WTC11 (cell line): ENCODE measurements around the gene MPP2. TPM values are rescaled to one million over a fixed set of nuclear protein-coding genes. Genes with fewer than 3 reads are reported as not detected.

Experiments used
- ATAC-seq: fragments of 200-7000 bp; cut with Tn5 transposase; 2 replicates; pipeline ENCODE4 v1.10.0; 2021; ENCODE audit warnings: mild to moderate bottlenecking, moderate library complexity
- CTCF ChIA-PET: fragments of 300-600 bp; sonication (Branson Sonifier 250); formaldehyde crosslinking; loops from one replicate; lab custom pipeline; 2021; ENCODE audit warnings: antibody characterized with exemption; lab: Charles Lee
- POLR2A ChIA-PET: fragments of 350-600 bp; sonication (Branson Sonifier 250); formaldehyde crosslinking; loops from one replicate; lab custom pipeline; 2021; ENCODE audit warnings: antibody characterized with exemption; lab: Charles Lee
- DNase-seq: peaks from one replicate; pipeline ENCODE4 v3.0.0; 2021; ENCODE audit warnings: low spot score
- H3K27ac Mint-ChIP-seq: 2 replicates; pipeline ENCODE4 v1.8.0; 2021; ENCODE audit warnings: mixed read lengths
- H3K27me3 Mint-ChIP-seq: 2 replicates; pipeline ENCODE4 v1.8.0; 2021; ENCODE audit warnings: low read depth, mild to moderate bottlenecking, moderate library complexity, mixed read lengths
- H3K36me3 Mint-ChIP-seq: 2 replicates; pipeline ENCODE4 v1.8.0; 2021; ENCODE audit warnings: mixed read lengths
- H3K4me1 Mint-ChIP-seq: 2 replicates; pipeline ENCODE4 v1.8.0; 2022; ENCODE audit warnings: mixed read lengths
- H3K4me3 Mint-ChIP-seq: 2 replicates; pipeline ENCODE4 v1.8.0; 2021; ENCODE audit warnings: mild to moderate bottlenecking, moderate library complexity, mixed read lengths
- H3K9me3 Mint-ChIP-seq: 2 replicates; pipeline ENCODE4 v1.8.0; 2021; ENCODE audit warnings: mixed read lengths
- AFF4 ChIP-seq: sonication (generic); formaldehyde crosslinking; IDR thresholded peaks from 2 replicates; pipeline ENCODE4 v1.8.1; 2023; ENCODE audit warnings: mild to moderate bottlenecking, missing genetic modification reagents, borderline replicate concordance
- ATF2 ChIP-seq: sonication (generic); formaldehyde crosslinking; IDR thresholded peaks from 2 replicates; pipeline ENCODE4 v1.8.1; 2022; ENCODE audit warnings: low read depth, missing genetic modification reagents, borderline replicate concordance
- ETV6 ChIP-seq: sonication (generic); formaldehyde crosslinking; IDR thresholded peaks from 2 replicates; pipeline ENCODE4 v1.8.1; 2022; ENCODE audit warnings: mild to moderate bottlenecking, missing genetic modification reagents
- FOXP4 ChIP-seq: sonication (generic); formaldehyde crosslinking; IDR thresholded peaks from 2 replicates; pipeline ENCODE4 v1.8.0; 2022; ENCODE audit warnings: mild to moderate bottlenecking, missing genetic modification reagents
- GTF2I ChIP-seq: fragments of 250-450 bp; sonication (Bioruptor Pico); conservative IDR thresholded peaks from 2 replicates; pipeline ENCODE4 v1.4.0; 2021; ENCODE audit warnings: mild to moderate bottlenecking
- IRF2 ChIP-seq: sonication (generic); formaldehyde crosslinking; IDR thresholded peaks from 2 replicates; pipeline ENCODE4 v1.8.0; 2022; ENCODE audit warnings: low read depth, missing genetic modification reagents, borderline replicate concordance
- MYBL2 ChIP-seq: sonication (generic); formaldehyde crosslinking; IDR thresholded peaks from 2 replicates; pipeline ENCODE4 v1.8.1; 2023; ENCODE audit warnings: mild to moderate bottlenecking, moderate library complexity, missing genetic modification reagents
- NFATC4 ChIP-seq: fragments of 250-450 bp; sonication (Bioruptor Pico); IDR thresholded peaks from 2 replicates; pipeline ENCODE4 v1.9.0; 2021; ENCODE audit warnings: mild to moderate bottlenecking
- NFYB ChIP-seq: sonication (generic); formaldehyde crosslinking; conservative IDR thresholded peaks from 2 replicates; pipeline ENCODE4 v1.8.0; 2022; ENCODE audit warnings: low read depth, missing genetic modification reagents
- SP1 ChIP-seq: sonication (generic); formaldehyde crosslinking; conservative IDR thresholded peaks from 2 replicates; pipeline ENCODE4 v1.8.1; 2022; ENCODE audit warnings: missing genetic modification reagents
- STAT6 ChIP-seq: sonication (generic); formaldehyde crosslinking; conservative IDR thresholded peaks from 2 replicates; pipeline ENCODE4 v1.8.1; 2023; ENCODE audit warnings: mild to moderate bottlenecking, low read depth, missing genetic modification reagents, moderate library complexity
- TEAD1 ChIP-seq: sonication (generic); formaldehyde crosslinking; IDR thresholded peaks from 2 replicates; pipeline ENCODE4 v1.8.0; 2022; ENCODE audit warnings: mild to moderate bottlenecking, missing genetic modification reagents
- ZBTB21 ChIP-seq: sonication (generic); formaldehyde crosslinking; IDR thresholded peaks from 2 replicates; pipeline ENCODE4 v1.8.1; 2023; ENCODE audit warnings: mild to moderate bottlenecking, missing genetic modification reagents, borderline replicate concordance
- ZNF138 ChIP-seq: sonication (generic); formaldehyde crosslinking; conservative IDR thresholded peaks from 2 replicates; pipeline ENCODE4 v1.8.1; 2022; ENCODE audit warnings: mild to moderate bottlenecking, moderate library complexity, missing genetic modification reagents
- ZNF232 ChIP-seq: sonication (generic); formaldehyde crosslinking; IDR thresholded peaks from 2 replicates; pipeline ENCODE4 v1.8.0; 2022; ENCODE audit warnings: mild to moderate bottlenecking, missing genetic modification reagents
- ZNF281 ChIP-seq: sonication (generic); formaldehyde crosslinking; IDR thresholded peaks from 2 replicates; pipeline ENCODE4 v1.8.0; 2023; ENCODE audit warnings: mild to moderate bottlenecking, missing genetic modification reagents
- ZNF317 ChIP-seq: sonication (generic); formaldehyde crosslinking; IDR thresholded peaks from 2 replicates; pipeline ENCODE4 v1.8.1; 2023; ENCODE audit warnings: low read depth, mild to moderate bottlenecking, moderate library complexity, missing genetic modification reagents, borderline replicate concordance
- total RNA-seq: library from RNA; stranded (reverse); gene quantifications from 3 replicates; pipeline ENCODE4 v1.2.3, GENCODE V29; 2021

The MPP2 gene
- total RNA-seq, 1 experiment from 2014 or later: 29.3 TPM

- H3K9me3 Mint-ChIP-seq: peaks cover 10% of the 10 kb centered on the region
- TF ChIP-seq TEAD1 (CRISPR knock-in tag) (no peak), ZBTB21 (no peak), MYBL2 (no peak), ZNF232 (no peak), ETV6 (no peak), NFATC4 (CRISPR knock-in tag) (no peak), ZNF317 (CRISPR knock-in tag) (no peak), NFYB (CRISPR knock-in tag) (no peak), IRF2 (no peak), STAT6 (CRISPR knock-in tag) (no peak), GTF2I (CRISPR knock-in tag) (no peak), AFF4 (CRISPR knock-in tag) (no peak), ZNF138 (CRISPR knock-in tag) (no peak), ZNF281 (CRISPR knock-in tag) (no peak), ATF2 (no peak), SP1 (no peak), FOXP4 (no peak)
- ChIA-PET POLR2A (no interaction called here), CTCF (interaction anchor here (1.5 to 7.8 kb wide), 2 partner anchors 11 to 16 kb away, joined by 4 to 45 read pairs; partner anchors contain the start of gene CD300LG)
- ATAC-seq: no peak
- H3K27ac Mint-ChIP-seq: no peak overlapping the region
- H3K27me3 Mint-ChIP-seq: peaks cover 27% of the 10 kb centered on the region
- H3K4me3 Mint-ChIP-seq: no peak overlapping the region
- H3K4me1 Mint-ChIP-seq: peaks cover 26% of the 10 kb centered on the region
- H3K36me3 Mint-ChIP-seq: peaks cover 21% of the 10 kb centered on the region
- DNase-seq: no peak
These were observed 77.6 kb downstream of the MPP2 start for GRCh38 chr17:43829738-43830137.
